Midbrain (tissue), 1 donor: ENCODE data around the gene B3GLCT.
"Not testable (repeated sequence)": the region's sequence is repeated elsewhere in the genome, so short reads cannot be mapped to it uniquely, and the experiment has no call there.

ENCODE experiments used
- DNase-seq: peaks from one replicate; lab custom pipeline; 2025; lab: John Stamatoyannopoulos, UW

B3GLCT gene

DNA sequence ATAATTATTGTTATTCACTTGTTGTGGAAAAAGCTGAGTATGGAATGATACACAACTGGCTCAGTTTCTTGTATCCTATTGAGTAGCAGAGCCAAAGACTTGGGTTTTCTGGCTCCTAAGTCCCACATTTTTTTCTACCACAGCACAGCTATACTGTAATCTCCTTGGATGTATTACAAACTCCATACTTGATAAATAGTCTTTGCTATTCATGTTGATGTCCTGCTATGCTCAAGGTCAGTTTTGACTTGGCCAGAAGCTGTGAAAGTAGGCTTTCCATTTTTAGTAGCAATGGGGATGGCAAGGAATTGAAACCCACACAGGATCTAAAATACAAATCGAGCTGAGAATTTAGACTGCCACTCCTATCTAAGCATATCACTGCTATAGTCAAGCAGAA lies 79.1 kb downstream of the B3GLCT start:
- DNase-seq, result no peak

GRCh38 chr13:31282741-31283455 lies 83.1 kb downstream of the B3GLCT start:
- no peak for DNase-seq

- no peak for DNase-seq
Measured at GRCh38 chr13:31286930-31287329, 87.2 kb downstream of the B3GLCT start.

DNA sequence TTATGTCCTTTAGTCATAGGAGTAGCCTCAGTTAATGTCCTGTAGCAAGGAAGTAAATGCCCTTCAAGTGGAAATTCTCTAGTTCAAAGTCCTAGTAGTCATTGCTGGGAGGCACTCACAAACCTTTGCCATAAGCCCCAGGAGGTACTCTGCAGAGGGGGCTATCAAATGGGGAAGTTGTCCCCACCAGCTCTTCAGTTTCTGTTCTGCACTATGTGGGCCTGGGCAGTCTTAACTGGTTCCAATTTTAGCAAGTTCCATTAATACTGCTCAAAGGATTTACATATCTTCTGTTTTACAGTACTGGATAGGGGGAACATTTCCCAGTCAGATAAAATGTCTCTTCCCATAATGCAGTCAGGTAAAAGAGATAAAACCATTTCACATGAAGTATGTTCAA lies 101.3 kb downstream of the B3GLCT start:
- DNase-seq, result no peak

DNA sequence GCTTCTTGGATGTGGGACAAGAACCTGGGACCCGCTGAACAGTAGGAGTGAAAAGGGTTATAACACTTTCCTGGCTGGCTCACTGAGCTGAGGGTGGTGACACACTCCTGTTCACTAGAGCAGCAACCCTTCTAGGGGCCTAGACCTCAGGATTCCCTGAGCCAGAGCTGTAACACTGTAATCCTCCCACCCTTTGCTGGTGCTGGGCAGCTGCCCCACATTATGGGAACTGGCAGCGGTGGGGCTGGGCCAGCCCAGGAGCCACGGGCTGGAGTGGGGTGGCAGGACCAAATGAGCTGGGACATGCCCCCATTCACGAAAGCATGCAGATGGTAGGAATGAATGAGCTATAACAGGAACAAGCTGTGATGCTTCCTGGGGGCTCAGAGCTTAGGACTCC lies 110.6 kb downstream of the B3GLCT start:
- DNase-seq, result no peak

- DNase-seq, result no peak
Measured at GRCh38 chr13:31310786-31311185, 111.0 kb downstream of the B3GLCT start.

DNA sequence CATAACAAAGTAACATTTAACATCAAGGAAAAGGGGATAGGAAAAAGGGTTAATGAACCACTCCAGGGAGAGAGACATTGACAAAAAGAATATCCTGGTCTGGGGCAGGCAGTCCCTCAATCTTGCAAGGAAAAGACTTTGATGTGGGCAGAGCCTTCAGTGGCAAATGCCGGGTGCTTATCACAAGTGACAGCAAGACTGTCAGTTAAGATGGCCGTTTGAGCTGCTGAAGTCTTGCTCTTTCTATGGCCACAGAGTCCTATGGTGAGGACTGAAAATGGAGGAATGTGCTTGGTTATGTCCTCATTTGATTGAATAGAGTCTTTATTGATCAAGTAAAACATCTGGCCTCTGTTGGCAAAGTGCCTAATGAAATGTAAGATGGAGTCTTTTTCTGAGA lies 112.1 kb downstream of the B3GLCT start:
- no peak for DNase-seq

GRCh38 chr13:31314961-31315360 lies 115.2 kb downstream of the B3GLCT start:
- DNase-seq, result no peak

GRCh38 chr13:31320946-31321345 lies 121.2 kb downstream of the B3GLCT start:
- DNase-seq, result no peak

DNA sequence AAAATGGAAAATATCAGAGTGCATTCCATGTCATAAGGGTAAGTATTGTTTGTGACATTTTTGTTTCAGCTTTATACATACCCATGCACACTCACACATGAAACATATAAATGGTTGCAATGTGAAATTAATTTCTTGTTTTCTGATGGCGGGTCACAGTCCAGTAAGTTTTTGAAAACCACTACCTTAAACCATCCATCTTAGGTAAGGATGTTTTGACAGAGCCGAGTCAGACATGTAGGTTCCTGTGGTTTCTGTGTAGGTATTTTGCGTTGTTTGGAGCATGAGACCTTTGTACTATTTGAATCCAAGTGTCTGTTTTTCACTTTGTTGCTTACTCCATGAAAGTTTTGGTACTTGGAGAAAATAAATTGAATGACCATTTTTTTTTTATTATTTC lies 121.7 kb downstream of the B3GLCT start:
- DNase-seq, result no peak

- no peak for DNase-seq
Measured at GRCh38 chr13:31322026-31322425, 122.3 kb downstream of the B3GLCT start.

DNA sequence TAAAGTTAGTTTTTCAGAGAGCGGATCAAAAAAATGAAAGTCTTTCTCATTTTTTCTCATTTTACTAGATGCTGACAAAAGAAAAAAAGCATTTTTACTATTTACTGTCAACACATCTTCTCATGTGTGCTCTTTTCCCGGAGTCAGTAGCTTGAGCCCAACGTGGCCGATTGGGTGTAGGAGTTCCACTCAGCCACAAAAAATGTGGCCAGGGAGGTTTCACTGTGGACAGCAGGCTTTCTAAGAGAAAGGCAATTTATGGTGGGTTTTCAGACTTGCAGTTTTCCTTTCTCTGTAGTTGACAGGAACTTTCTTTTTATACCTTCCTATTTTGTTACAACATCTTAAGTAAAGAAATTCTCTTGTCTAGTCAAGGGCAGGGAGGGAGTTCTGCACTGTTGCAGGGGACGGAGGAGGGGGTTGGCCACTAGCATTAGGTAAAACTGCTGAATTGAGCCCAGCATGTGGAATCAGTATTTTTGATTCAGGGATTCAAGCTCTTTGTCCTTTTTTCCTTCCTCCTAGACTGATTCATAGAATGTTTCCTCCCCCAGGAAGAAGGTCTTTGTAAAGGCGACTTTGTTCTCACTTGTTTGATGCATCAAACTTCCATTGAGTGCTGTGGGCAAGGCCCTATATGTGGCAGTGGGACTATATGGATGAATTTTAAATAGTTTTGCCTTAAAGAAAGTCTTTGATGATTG lies 123.1 kb downstream of the B3GLCT start:
- no peak for DNase-seq

- no peak for DNase-seq
Measured at GRCh38 chr13:31327182-31327860, 127.5 kb downstream of the B3GLCT start.

DNA sequence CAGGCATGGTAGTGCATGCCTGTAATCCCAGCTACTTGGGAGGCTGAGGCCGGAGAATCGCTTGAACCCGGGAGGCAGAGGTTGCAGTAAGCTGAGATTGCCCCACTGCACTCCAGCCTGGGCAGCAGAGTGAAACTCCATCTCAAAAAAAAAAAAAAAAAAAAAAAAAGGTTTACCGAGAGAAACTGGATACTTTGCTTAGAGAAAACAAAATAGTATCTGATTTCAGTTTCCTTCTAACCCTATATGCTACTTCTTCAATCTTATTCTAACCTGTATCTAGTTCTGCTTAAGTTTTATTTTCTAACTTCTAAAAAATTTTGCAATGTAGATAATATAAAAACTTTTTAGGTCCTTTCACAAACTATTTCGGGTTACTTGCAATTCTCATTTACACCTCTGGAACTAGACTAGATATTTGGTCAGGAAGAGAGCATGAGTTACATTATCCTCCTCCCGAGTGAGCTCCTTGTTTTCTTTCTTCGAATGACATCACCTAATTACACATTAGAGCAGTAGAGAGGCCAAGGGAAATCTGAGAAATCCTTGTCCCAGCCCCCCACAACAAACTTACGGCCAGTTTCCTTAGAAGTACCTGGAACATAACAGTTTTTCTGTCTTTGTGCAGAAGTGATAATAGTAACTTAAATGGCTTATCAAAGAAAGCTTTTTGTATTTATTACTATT lies 128.9 kb downstream of the B3GLCT start:
- no peak for DNase-seq

- DNase-seq, result no peak
Measured at GRCh38 chr13:31330236-31330635, 130.5 kb downstream of the B3GLCT start.

GRCh38 chr13:31331068-31331467 lies 131.3 kb downstream of the B3GLCT start:
- DNase-seq, result no peak

- DNase-seq, result no peak
Measured at GRCh38 chr13:31334547-31334946, 134.8 kb downstream of the B3GLCT start.

DNA sequence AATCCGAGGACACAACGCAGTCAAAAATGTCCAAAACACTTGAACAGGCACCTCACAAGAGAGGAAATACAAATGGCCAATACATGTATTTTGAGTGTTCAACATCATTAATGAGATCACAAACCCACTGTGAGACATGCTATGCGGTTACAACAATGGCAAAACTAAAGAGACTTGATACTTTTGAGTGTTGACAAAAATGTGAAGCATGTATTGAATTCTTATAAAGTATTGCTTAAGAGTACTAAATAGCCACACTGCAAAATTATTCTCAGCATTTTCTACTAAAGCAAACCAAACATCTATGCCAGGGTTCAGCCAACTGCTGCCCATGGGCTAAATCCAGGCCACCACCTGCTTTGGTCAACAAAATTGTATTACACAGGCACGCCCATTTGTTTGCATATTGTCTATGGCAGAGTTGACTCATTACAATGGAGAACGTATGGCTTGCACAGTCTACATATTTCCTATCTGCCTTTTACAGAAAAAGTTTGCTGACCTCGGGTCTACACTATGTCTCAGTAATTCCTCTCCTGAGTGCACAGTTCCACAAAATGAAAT lies 135.3 kb downstream of the B3GLCT start:
- no peak for DNase-seq

GRCh38 chr13:31339616-31340015 lies 139.8 kb downstream of the B3GLCT start:
- not testable (repeated sequence) for DNase-seq

GRCh38 chr13:31340848-31341247 lies 141.1 kb downstream of the B3GLCT start:
- not testable (repeated sequence) for DNase-seq

- DNase-seq, result no peak
Measured at GRCh38 chr13:31346891-31347290, 147.1 kb downstream of the B3GLCT start.

DNA sequence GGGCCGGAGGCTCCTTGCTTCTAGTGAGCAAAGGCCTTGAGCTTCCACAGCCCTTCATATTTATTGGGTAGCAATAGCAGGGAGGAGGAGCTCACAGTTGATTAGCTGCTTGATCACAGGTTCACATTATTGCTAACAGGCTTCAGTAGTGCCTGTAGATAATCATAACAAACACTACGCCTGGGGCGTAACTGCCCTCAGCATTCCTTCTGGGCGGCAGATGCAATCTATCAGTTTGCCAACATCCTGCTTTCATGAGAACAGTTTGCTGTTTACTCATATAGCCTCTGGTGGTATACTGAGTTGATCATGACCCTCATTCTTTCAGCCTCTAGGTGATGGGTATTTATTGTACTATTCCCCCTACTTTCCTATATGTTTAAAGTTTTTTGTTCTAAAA lies 149.4 kb downstream of the B3GLCT start:
- no peak for DNase-seq
